PC-9 (cell line): ENCODE measurements around the gene CCNJ. TPM values are rescaled to one million over a fixed set of nuclear protein-coding genes. Genes with fewer than 3 reads are reported as not detected.

Experiments
- BruUV-seq: library from RNA; stranded (reverse); fragments of 400-500 nt; replicated peaks from 2 replicates; lab custom pipeline; 2021; lab: Mats Ljungman, UMichigan
- CTCF ChIA-PET: fragments of 300-600 bp; sonication (Branson Sonifier 250); formaldehyde crosslinking; loops from one replicate; lab custom pipeline; 2022; ENCODE audit warnings: antibody characterized with exemption; lab: Charles Lee
- POLR2A ChIA-PET: fragments of 300-600 bp; sonication (Branson Sonifier 250); formaldehyde crosslinking; loops from one replicate; lab custom pipeline; 2022; ENCODE audit warnings: antibody characterized with exemption; ENCODE audit not compliant: unreplicated experiment; lab: Charles Lee
- DNase-seq, 2 experiments: peaks; one replicate each; pipeline versions ENCODE4 v3.0.0 to v3.0.0-alpha.2; 2015 to 2022; ENCODE audit warnings: mixed read lengths in 1 of 2
- H2AFZ ChIP-seq: fragments of 200-600 bp; sonication (generic); 2 replicates; pipeline ENCODE4 v1.8.1; 2017; ENCODE audit warnings: antibody characterized with exemption
- H3F3A ChIP-seq: fragments of 200-600 bp; sonication (generic); 2 replicates; pipeline ENCODE4 v1.8.1; 2017; ENCODE audit warnings: antibody characterized with exemption, mild to moderate bottlenecking, low read depth; ENCODE audit not compliant: insufficient read depth
- H3K27ac ChIP-seq: fragments of 200-600 bp; sonication (generic); 2 replicates; pipeline ENCODE4 v1.6.1; 2016; ENCODE audit warnings: mixed run types
- H3K27me3 ChIP-seq: fragments of 200-600 bp; sonication (generic); 2 replicates; pipeline ENCODE4 v1.6.1; 2016; ENCODE audit warnings: low read depth, mixed run types; ENCODE audit not compliant: insufficient read depth
- H3K36me3 ChIP-seq: fragments of 200-600 bp; sonication (generic); 2 replicates; pipeline ENCODE4 v1.6.1; 2016; ENCODE audit warnings: low read depth, mixed run types
- H3K4me1 ChIP-seq: fragments of 200-600 bp; sonication (generic); replicated peaks from 2 replicates; pipeline ENCODE4 v1.6.1; 2016; ENCODE audit warnings: mixed run types; ENCODE audit not compliant: insufficient read depth
- H3K4me2 ChIP-seq: fragments of 200-600 bp; sonication (generic); 2 replicates; pipeline ENCODE4 v1.6.1; 2017; ENCODE audit warnings: mixed run types
- H3K4me3 ChIP-seq: fragments of 200-600 bp; sonication (generic); 2 replicates; pipeline ENCODE4 v1.6.1; 2016; ENCODE audit warnings: mixed run types
- H3K79me2 ChIP-seq: fragments of 200-600 bp; sonication (generic); 2 replicates; pipeline ENCODE4 v1.6.1; 2017; ENCODE audit warnings: low read depth, mixed run types
- H3K9me2 ChIP-seq: fragments of 200-600 bp; sonication (generic); 2 replicates; pipeline ENCODE4 v1.8.1; 2017; ENCODE audit warnings: mild to moderate bottlenecking; ENCODE audit not compliant: insufficient read depth
- H3K9me3 ChIP-seq: fragments of 200-600 bp; sonication (generic); 2 replicates; pipeline ENCODE4 v1.8.1; 2016; ENCODE audit warnings: low read depth; ENCODE audit not compliant: insufficient read depth
- H4K20me1 ChIP-seq: fragments of 200-600 bp; sonication (generic); 2 replicates; pipeline ENCODE4 v1.8.1; 2017; ENCODE audit not compliant: insufficient read depth
- EZH2 ChIP-seq: fragments of 200-600 bp; sonication (generic); IDR thresholded peaks from 2 replicates; pipeline ENCODE4 v1.8.0; 2017; ENCODE audit warnings: antibody characterized with exemption, low read depth
- intact Hi-C: fragments of 100-400 bp; cut with micrococcal nuclease; formaldehyde crosslinking; loops from one replicate; pipeline ENCODE4 v1.10.0; 2022; ENCODE audit not compliant: unreplicated experiment
- total RNA-seq: library from RNA; stranded (reverse); gene quantifications from 2 replicates; pipeline ENCODE4 v1.2.3, GENCODE V29; 2021
- TF ChIP-seq, protein P1 (sequence below): fragments of 200-600 bp; sonication (generic); conservative IDR thresholded peaks from 2 replicates; pipeline ENCODE4 v1.6.1; 2017; ENCODE audit warnings: mixed run types, antibody characterized with exemption, mild to moderate bottlenecking, moderate library complexity

CCNJ gene
- total RNA-seq, 1 experiment from 2014 or later = 2.5 TPM

DNA sequence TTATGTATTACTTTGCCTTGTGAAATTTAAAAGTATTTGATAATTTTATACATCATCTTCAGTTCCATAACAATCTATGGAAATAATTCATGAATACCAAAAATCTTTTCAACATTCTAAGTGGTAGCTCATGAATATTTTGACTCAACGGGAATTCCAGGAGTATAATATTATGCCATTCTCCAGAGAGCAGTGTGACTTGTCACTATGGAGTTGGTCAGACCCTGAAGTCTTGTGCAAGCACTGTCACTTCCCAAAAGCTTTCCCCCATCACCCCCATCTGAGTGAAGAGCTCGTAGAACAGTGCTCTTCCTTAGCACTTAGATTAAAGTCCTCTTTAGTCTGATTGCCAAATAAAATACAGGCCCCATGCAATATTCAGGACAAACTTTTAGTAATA lies 29.4 kb upstream of the CCNJ start:
- no peak overlapping the region for H2AFZ ChIP-seq
- ChIA-PET CTCF (no interaction called here), POLR2A (no interaction called here)
- no peak for DNase-seq
- no peaks in the 10 kb centered on the region for H3K36me3 ChIP-seq
- no peaks in the 10 kb centered on the region for H4K20me1 ChIP-seq
- no peaks in the 10 kb centered on the region for H3K79me2 ChIP-seq
- H3K4me2 ChIP-seq = no peak overlapping the region
- no TSS peak for BruUV-seq
- H3K27me3 ChIP-seq = no peaks in the 10 kb centered on the region
- no peak overlapping the region for H3K4me3 ChIP-seq
- no peaks in the 10 kb centered on the region for H3K9me2 ChIP-seq
- no peak for TF ChIP-seq EZH2
- TF ChIP-seq, protein P1, sequence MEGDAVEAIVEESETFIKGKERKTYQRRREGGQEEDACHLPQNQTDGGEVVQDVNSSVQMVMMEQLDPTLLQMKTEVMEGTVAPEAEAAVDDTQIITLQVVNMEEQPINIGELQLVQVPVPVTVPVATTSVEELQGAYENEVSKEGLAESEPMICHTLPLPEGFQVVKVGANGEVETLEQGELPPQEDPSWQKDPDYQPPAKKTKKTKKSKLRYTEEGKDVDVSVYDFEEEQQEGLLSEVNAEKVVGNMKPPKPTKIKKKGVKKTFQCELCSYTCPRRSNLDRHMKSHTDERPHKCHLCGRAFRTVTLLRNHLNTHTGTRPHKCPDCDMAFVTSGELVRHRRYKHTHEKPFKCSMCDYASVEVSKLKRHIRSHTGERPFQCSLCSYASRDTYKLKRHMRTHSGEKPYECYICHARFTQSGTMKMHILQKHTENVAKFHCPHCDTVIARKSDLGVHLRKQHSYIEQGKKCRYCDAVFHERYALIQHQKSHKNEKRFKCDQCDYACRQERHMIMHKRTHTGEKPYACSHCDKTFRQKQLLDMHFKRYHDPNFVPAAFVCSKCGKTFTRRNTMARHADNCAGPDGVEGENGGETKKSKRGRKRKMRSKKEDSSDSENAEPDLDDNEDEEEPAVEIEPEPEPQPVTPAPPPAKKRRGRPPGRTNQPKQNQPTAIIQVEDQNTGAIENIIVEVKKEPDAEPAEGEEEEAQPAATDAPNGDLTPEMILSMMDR = no peak
- no peaks in the 10 kb centered on the region for H3F3A ChIP-seq
- no peak overlapping the region for H3K27ac ChIP-seq
- intact Hi-C loops = loop anchor here (10.0 kb wide), 1 partner anchor 211 kb away; no protein-coding TSS in a partner anchor
- H3K4me1 ChIP-seq = no peaks in the 10 kb centered on the region
- no peaks in the 10 kb centered on the region for H3K9me3 ChIP-seq

DNA sequence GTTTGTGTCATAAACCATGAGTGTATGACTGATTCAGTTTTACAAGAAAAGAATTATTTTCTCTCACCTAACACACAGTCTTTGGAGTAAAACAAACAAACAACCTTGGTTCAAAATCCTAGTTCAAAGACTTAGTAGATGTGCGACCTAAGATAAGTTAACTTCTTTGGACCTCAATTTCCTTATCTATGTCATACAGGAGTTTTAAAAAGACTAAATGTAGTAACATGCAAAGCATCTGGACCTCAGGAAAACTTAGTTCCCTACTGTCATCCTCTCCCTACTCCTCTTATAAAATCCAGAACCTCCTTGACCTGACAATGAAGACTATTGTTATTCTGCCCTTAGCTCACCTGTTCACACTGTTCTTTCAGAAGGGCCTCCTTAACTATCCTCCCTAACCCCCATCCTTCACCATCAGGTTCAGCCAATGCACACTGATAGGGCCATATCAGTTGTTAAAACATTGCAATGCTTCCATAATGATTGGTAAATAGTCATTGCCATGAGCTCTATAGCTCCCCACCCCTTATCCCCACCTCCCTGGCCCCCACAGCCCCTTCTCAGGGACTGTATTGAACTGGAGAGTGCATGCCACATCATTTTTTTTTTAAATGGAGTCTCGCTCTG lies 28.8 kb upstream of the CCNJ start:
- no peak for DNase-seq
- Histone ChIP-seq H3K27me3 (no peaks in the 10 kb centered on the region), H3K9me2 (no peaks in the 10 kb centered on the region), H3K4me1 (no peaks in the 10 kb centered on the region), H3K36me3 (no peaks in the 10 kb centered on the region), H3K9me3 (no peaks in the 10 kb centered on the region), H3K79me2 (no peaks in the 10 kb centered on the region), H3K4me2 (no peak overlapping the region), H3F3A (no peaks in the 10 kb centered on the region), H4K20me1 (no peaks in the 10 kb centered on the region), H3K4me3 (no peak overlapping the region), H2AFZ (no peak overlapping the region), H3K27ac (no peak overlapping the region)
- BruUV-seq = no TSS peak
- intact Hi-C loops = loop anchor here (10.0 kb wide), 1 partner anchor 210 kb away; no protein-coding TSS in a partner anchor
- POLR2A ChIA-PET = no interaction called here
- no peak for TF ChIP-seq EZH2
- TF ChIP-seq, protein P1 = no peak
- CTCF ChIA-PET = no interaction called here

DNA sequence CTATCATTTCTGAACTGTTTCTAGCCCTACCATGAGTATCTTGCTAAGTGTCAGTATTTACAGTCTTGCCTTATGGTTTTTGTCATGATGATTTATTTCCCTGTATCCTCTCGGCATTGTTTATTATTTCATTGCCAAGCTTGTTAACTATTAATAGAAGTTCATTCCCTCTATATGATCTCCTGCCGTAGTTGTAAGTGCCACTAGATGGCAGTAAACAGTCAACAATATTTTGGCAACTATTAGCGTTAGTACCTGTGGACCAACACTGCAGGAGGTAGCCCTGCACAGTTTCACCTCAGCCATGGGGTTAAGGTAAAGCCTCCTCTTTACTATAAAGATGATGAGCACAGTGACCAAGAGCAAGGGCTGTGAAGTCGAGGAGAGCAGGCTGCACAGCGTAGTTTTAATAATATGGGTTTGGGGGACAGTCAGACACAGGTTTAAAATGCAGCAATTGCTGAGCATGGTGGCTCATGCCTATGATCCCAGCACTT lies 26.1 kb upstream of the CCNJ start:
- ChIA-PET POLR2A (interaction anchor here (0.5 kb wide), 1 partner anchor 125 kb away, joined by 6 read pairs; no protein-coding TSS in a partner anchor), CTCF (interaction anchor here (0.7 to 1.2 kb wide), 3 partner anchors 212 to 317 kb away, joined by 3 to 5 read pairs (median 3); no protein-coding TSS in a partner anchor)
- no TSS peak for BruUV-seq
- H2AFZ ChIP-seq = no peak overlapping the region
- TF ChIP-seq, protein P1 = peak; percentile 71
- TF ChIP-seq EZH2 = no peak
- H3K4me3 ChIP-seq = no peak overlapping the region
- peak; percentile 17 to 59 for DNase-seq
- intact Hi-C loops = loop anchor here (1.0 to 10.0 kb wide), 3 partner anchors 208 to 323 kb away; no protein-coding TSS in a partner anchor
- H4K20me1 ChIP-seq = no peaks in the 10 kb centered on the region
- no peaks in the 10 kb centered on the region for H3F3A ChIP-seq
- no peaks in the 10 kb centered on the region for H3K9me3 ChIP-seq
- H3K27ac ChIP-seq = no peak overlapping the region
- H3K27me3 ChIP-seq = no peaks in the 10 kb centered on the region
- H3K79me2 ChIP-seq = no peaks in the 10 kb centered on the region
- no peaks in the 10 kb centered on the region for H3K4me1 ChIP-seq
- no peaks in the 10 kb centered on the region for H3K36me3 ChIP-seq
- H3K9me2 ChIP-seq = no peaks in the 10 kb centered on the region
- no peak overlapping the region for H3K4me2 ChIP-seq
